GM19463 (cell line): Measurements from ENCODE around the gene PCTP.

ENCODE experiments used
- ATAC-seq: cut with Tn5 transposase; IDR thresholded peaks from one replicate; pipeline ENCODE4 v1.9.1; 2021; ENCODE audit warnings: mild to moderate bottlenecking, moderate library complexity; ENCODE audit not compliant: unreplicated experiment

Gene PCTP

DNA sequence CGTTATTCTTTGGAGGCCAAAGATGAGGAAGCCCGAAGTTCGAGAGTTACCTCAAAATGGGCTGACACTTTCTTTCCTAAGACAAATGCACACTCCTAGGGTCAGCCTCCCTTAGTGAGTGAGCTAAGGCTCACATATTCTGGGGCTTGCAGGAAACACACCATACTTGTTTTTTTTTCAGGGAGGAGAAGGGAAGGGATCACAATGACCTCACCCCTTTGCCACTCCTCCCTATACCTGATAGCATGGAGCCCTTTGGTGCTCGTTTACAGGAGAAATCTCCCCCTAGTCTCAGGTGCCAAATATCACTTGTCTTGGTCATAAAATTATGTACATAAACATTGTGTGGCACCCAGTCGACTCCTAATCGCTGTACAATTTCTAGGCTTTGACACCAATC is 23.6 kb upstream of the PCTP start:
- ATAC-seq: no peak

DNA sequence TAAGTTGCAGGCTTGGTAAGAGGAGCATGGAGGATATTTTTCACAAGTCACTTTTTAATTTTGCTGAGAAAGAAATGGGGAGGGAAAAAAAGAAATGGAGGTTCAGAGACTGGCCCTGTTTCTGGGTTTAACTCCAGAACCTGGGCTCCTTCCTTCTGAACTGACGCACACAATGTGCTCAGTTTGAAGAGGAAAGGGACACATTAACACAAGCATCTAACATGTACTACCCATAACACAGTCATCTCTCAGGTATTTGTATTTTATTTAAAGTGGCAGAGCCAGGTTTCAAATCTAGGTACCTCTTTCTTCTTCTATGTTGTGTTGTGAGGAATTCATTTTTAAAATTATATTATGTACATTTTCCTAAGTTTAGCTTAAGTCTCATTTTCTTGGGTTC is 22.9 kb upstream of the PCTP start:
- no peak for ATAC-seq

DNA sequence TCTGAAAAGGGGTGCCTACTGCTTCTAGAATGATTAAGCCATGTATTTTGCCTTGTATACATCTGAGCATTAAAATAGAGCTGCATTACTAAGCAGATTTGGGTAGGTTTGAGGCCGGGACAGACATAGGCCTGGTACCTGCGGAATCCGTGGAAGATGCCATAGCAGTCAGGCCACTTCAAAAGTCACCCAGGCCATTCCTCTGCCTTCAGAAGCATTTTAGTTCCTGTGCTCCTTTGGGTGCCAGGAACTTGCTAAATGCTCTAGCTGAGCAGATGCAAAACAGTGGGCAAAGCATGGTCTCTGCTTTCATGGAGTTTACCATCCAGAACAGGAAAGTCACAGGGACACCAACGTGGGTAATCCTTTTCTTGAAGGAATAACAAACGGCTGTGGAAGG is 22.5 kb upstream of the PCTP start:
- ATAC-seq: no peak

DNA sequence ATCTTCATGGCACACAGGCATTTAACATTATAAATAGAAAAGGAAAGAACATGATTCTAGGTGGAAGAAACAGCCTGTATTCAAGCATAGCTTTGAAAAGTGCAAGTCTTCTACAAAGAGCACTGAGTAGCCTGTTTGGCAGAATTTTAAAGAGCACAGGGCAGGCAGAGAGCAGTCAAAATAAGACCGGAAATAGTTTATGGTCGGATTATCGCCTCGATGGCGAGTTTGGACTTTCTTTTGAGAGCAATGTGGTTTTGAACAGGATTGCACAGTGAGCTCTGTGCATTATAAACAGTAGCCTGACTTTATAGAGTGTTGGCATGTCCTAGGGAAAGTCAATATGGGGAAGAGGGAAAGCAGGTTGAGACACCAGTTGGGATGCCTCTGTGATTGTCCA is 22.0 kb upstream of the PCTP start:
- no peak for ATAC-seq

DNA sequence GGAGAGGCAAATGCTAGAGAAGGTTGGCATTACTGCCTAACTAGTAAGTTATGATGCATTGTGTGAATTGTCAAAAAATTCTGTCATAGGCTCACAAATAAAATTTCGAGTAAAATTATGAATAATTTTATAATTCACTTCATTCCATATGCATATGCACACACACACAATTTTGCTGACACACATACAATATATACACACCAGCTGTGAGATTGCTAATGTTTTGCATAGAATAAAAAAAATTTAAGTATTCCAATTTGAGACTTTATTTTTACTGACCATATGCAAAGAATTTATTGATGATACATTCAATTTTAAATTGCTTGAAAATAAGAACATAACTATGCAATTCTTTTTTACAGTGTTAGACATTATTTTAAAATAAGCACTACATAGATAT is 21.4 kb upstream of the PCTP start:
- no peak for ATAC-seq

DNA sequence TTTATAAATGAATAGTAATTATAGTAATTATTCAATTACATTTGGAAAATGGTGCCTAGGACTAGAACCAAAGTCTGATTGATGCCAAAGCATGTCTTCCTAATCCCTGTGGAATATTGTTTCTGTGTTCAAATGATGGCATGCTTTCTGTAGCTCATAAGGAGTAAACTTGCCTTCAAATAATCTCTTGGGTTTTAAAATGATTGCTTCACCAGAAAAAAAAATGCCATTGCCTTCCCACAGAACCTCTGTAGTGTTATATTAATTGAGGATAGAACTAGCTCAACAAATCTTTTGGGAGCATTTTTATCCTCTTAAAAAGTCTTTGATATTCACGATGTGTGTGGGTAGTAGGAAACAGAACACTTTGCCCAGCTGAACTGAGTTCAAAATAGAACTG is 20.5 kb upstream of the PCTP start:
- ATAC-seq: no peak

DNA sequence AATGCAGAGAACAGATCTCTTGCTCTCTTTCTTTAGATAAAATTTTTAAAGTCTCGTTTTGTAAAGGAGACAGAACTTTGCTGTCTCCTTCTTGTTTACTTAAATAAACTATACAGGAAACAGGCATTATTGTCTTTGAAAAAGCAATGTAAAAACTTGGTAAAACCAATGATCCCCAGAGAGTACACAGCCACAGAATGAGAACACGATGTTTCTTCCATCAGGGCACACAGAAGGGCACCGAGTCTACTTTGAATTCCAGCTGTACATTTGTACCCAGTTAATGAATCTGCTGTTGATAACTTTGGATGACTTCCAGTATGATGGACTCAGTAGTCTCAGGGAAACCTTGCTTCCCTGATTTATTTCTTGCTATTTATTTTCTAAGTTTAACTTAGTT is 20.0 kb upstream of the PCTP start:
- ATAC-seq: no peak

DNA sequence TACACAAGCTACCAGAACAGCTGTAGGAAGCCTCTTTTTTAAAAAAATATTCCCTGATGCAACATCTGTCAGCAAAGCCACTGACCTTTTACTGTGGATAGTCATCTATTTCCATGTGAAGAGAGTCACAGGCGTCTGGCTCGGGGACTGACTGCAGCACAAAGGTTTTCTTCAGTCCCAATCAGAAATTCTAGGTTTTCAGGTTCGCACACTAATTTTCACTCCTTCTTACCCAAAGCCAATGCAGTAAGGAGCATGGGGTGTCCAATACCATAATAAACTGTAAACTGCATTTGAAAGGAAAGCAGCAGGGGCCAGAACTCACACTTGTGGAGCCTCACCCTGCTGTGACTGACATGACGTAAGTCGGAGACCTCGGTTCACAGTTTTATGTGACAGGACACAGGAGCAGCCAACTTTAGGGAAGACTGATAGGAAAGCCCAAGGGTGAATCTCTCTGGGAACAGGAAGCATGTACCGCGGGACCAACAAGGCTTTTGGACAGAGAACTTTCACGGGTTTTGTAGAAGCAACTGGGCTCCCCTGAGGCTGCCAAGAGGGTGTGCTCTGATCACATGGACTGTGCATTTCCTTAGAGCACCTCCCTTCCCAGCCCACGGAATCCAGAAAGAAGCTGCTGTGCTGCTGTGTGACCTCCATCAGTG is 19.1 kb upstream of the PCTP start:
- ATAC-seq: no peak

DNA sequence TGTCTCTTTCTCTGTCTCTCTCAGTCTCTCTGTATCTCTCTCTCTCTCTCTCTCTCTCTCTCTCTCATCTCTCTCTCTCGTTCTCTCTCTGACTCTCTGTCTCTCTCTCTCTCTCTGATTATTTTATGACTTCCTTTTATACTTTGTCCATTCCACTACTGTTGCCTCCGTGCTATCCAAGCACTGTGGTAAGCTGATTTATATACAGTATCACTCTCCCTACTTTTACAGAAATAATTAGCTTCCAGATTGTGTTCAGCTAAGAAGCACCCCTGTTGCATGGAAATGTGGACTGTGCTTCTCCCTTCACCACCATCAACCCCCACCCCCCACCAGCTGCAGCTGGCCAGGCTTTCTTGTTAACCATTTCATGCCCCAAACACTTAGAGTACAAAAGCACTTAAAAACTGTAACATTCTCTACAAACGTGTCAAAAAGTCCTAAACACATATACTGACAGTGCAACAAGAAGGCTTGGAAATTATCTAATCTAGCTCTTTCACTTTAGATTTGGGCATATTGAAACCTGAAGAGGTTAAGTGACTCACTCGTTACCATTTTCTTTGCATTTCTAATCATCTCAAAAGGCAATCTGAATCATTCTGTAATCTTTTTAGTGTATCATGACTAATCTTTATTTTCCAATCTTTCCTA is 16.6 kb upstream of the PCTP start:
- ATAC-seq: peak; percentile 72

DNA sequence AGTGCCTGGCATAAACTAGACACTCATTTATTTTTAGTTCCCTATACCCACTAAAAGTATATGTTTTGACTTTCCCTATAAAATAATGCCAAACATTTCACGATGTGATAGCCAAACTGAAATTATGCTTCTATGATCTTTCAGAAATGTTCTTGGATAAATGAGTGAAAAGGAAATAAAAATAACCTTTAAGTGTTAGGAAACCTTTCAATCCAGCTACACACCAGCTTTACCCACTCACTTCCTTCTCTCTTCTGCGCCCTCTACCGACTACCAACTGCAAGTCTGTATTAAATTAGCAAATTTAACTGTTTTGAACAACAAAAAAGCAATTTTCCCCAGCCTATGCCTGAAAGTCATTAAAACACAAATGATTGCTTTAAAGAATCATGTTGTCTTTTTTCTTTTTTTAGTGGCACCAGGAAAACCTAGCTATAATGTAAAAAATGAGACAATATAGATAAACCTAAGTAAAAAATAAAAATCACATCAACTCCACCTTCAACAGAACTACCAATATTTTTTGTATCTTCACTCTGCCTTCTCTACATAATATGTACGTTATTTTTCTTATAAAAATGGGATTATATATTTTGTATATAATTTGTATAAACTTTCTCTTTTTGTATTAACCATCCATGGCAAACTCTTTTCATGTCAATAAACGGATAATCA is 15.0 kb upstream of the PCTP start:
- ATAC-seq: no peak

DNA sequence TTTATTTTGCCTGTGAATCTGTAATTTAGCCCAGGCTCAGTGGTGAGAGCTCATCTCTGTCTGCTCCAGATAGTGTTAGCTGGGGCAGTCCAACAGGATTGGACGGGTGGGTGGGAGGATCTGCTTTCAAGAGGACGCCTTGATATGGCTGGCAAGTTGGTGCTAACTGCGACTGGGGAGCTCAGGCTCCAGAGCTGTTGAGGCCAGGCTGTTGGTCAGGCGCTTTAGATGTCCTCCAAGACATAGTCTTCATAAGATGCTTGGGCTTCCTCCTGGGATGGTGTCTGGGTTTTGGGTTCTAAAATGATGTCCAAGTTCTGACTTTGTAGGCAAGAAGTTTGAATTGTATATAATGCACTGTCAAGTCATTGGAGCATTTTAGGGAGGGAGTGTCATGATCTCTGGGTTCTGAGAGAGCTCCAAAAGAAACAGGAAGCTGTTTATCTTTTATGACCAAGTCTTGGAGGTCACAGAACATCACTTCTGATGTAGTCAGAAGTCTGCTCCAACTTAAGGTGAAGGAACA is 12.8 kb upstream of the PCTP start:
- ATAC-seq: no peak

DNA sequence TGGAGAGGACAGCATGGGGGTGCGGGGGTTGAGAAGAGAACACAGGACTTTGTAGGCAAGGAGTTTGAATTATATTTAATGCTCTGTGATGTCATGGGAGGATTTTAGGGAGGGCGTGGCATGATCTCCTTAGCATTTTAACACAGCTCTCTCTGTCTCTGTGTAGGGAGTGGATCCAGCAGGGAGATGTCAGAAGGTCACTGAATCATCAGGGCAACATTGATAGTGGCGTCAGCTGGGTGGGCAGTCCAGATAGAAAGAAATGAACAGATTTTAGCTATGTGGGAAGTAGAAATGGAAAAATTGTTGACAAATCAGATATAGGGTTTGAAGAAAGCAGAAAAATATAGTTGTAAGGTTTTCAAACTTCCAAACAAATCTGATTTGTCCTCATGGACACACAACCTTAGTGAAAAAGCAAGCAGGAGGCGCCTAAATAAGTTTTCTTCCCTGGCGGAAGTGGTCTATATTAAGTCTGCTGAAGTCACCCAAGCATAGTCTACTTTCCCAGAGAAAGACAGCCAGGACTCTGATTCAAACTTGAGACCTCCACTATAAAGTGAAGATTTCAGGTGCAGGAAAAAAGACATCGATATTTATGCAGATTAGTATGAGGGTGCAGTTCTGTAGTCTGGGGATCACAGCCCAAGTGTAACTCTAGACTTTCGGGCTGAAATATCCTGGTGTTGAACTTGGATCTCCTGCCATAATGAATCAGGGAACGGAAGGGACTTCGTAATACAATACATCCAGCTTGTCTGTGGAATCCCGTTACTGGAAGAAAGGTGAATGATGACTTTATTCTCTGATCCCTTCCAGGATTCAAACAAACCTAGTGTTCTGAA is 10.1 kb upstream of the PCTP start:
- no peak for ATAC-seq

DNA sequence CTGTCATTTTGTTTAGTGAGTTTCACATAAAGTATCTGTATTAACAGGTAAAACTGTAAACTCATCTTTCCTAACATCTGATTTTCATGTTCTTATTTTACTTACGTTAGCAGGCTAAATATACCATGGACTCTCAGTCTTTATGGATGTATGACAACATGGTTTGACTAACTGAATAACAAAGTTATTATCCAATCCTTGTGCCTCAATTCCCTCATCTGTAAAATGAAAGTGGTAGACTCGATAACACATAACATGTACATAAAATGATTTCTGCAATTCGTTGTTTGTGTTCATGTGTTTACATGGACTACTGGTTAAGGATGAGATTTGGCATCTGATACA is 9.5 kb upstream of the PCTP start:
- ATAC-seq: no peak

DNA sequence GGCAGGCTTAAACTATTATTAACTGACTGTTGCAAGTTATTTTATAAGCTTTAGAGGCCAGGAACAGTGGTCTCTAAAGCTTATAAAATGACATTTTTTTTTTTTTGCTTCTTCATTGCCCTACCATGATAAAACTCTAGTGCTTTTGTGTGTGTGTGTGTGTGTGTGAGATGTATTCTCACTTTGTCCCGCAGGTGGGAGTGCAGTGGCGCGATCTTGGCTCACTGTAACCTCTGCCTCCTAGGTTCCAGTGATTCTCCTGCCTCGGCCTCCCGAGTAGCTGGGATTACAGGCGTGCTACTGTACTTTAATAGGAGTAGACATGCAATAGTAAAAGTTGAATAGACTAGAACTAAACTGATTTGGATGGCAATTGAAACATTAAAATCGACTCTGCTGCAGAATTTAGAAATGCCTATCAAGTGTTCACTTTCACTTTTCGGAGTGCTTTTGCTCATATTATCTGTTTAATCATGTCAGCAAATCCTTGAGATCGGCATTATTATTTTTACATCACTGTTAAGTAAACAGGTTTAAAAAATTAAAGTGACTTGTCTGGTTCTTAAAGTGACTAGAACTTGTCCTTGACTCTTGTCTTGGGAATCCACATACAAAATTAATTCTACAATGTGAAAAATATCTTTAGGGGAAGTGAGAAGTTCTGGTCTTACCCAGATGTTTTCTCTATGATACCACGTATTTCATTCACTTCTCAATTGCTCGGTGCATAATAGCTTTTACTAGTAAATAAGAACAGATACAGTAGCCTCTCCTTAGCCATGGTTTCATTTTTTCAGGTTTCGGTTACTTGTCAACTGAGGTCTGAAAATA is 8.4 kb upstream of the PCTP start:
- ATAC-seq: peak; percentile 87

DNA sequence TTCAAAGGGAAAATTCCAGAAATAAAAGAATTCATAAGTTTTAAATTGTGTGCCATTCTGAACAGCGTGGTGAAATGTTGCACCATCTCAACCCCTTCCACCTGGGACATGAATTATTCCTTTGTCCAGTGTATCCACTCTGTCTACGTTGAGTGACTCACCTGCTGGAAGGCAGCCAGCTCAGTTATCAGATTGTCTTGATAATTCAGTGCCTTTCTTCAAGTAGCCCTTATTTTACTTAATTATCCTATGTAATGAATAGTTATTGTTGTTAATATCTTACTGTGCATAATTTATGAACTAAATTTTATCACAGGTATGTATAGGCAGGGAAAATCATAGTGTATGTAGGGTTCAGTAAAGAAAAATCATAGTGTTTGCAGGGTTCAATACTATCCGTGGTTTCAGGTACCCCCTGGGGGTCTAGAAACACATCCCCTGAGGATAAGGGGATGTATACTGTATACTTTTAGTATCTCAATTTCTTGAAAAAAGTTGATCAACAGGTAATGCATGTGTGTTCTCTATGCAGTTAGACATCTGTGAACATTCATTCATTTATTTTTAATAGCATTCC is 7.7 kb upstream of the PCTP start:
- peak; percentile 33 for ATAC-seq

DNA sequence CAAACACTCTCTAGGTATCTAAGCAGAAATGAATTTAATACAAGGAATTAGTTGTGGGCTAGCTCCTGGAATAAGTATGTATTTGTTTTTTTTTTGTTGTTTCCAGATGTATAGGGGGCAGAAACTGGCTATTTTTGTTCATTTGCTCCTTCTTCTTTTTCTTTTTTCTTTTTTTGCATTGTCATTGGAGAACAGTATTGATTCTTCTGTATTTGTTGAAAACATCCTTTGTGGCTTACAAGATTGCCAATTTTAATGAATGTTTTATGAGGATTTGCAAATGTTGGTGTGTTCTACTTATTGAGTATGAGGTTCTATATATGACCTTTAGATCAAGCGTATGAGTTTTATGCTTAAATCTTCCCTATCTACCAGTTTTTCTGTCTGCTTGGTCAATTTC is 5.6 kb upstream of the PCTP start:
- ATAC-seq: no peak

DNA sequence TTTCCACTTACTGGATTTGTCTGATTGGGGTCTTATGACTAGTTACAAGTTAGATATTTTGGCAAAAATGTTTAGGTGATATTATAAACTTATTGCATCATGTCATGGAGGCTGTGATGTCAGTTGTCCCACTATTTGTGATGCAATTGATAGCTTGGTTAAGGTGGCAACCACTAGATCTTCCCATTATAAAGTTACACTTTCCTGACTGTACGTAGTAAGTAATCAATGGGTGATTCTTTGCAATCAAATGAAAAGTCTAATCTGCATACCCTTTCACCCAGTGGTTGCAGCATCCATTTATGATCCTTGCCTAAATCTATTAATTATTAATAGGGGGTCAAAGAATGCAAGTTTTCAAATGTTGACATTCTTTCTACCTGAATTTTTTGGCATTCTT is 4.4 kb upstream of the PCTP start:
- no peak for ATAC-seq

DNA sequence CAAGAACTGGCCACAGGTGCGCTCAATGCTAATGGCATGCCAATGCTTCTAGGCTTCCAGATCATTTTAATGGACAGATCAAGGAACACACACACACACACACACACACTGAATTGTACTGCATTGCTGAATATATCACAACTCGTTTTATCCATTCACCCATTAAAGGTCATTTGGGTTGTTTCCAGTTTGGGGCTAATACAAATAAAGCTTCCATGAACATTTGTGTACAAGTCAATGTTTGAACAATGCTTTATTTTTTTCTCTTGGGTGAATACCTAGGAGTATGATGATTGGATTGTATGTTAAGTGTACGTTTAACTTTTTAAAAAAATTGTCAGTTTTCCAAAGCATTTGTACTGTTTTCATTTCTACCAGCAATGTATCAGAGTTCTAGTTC is 3.6 kb upstream of the PCTP start:
- ATAC-seq: no peak

DNA sequence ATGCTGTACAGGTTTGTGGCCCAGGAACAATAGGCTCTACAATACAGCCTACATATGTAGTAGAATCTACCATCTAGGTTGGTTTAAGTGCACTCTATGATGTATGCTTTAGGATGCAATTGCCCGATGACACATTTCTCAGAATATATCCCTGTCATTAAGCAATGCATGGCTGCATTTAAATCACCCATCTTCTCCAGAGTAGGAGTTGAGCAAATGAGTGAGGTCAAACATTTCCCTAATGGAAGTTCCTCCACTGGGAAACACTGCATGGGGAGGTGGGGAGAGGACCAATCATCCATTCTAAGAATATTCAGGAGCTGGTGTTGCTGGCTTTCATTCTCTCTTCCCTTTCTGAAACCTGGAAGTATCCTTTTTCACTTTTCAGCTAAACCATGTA is 2.0 kb upstream of the PCTP start:
- ATAC-seq: no peak

DNA sequence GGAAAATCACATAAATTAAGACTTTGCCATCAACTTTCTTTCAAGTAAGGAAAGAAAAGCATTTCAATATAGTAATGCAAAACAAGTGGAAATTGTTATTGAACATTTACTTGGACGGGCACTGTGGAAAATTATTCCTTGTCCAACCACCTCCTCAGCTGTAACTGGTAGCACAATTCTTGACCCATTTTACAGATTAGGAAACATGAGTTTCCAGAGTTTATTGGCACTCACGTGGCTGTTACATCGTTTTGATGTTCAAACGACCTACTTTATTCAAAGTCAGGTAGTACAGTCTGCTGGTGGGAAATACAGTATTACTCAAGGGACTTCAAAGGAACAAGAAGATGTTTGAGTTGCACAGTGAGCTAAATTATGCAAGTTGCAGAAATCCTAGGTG is 866 bp upstream of the PCTP start:
- no peak for ATAC-seq
